Measurements from ENCODE around the gene GDPGP1. TPM values are rescaled to one million over a fixed set of nuclear protein-coding genes. Genes with fewer than 3 reads are reported as not detected.

Gene GDPGP1
- total and polyA plus RNA-seq, 2 experiments from 2014 or later, result 0.61 to 3.8 TPM

GRCh38 chr15:90248789-90249202, 14.8 kb downstream of the GDPGP1 start (continued):
- no peak for TF ChIP-seq ZNF462 (CRISPR knock-in tag; IDR thresholded peaks at IDR 0.05)
- TF ChIP-seq CREB1 (CRISPR knock-in tag; IDR thresholded peaks at IDR 0.05; ENCODE audit: low read depth), result no peak
- TF ChIP-seq NANOG (IDR thresholded peaks at IDR 0.05; ENCODE audit: borderline replicate concordance), result no peak
- TF ChIP-seq ETS1 (IDR thresholded peaks at IDR 0.05), result no peak
- TF ChIP-seq, protein P1, sequence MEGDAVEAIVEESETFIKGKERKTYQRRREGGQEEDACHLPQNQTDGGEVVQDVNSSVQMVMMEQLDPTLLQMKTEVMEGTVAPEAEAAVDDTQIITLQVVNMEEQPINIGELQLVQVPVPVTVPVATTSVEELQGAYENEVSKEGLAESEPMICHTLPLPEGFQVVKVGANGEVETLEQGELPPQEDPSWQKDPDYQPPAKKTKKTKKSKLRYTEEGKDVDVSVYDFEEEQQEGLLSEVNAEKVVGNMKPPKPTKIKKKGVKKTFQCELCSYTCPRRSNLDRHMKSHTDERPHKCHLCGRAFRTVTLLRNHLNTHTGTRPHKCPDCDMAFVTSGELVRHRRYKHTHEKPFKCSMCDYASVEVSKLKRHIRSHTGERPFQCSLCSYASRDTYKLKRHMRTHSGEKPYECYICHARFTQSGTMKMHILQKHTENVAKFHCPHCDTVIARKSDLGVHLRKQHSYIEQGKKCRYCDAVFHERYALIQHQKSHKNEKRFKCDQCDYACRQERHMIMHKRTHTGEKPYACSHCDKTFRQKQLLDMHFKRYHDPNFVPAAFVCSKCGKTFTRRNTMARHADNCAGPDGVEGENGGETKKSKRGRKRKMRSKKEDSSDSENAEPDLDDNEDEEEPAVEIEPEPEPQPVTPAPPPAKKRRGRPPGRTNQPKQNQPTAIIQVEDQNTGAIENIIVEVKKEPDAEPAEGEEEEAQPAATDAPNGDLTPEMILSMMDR (conservative IDR thresholded peaks at IDR 0.05; ENCODE audit: low read depth in 2 of 2), result no peak
- TF ChIP-seq STAT1 (IDR thresholded peaks at IDR 0.05; ENCODE audit: unreplicated experiment), result no peak
- TF ChIP-seq EZH2 (IDR thresholded peaks at IDR 0.05; ENCODE audit: low read depth, unreplicated experiment), result no peak
- no peak for TF ChIP-seq ZNF114 (CRISPR knock-in tag; IDR thresholded peaks at IDR 0.05)
- no peak for TF ChIP-seq EZH2phosphoT487 (IDR thresholded peaks at IDR 0.05; ENCODE audit: unreplicated experiment)
